SHP77 (cell line): ENCODE data around the gene SAP30BP.
"Not testable (repeated sequence)": the region's sequence is repeated elsewhere in the genome, so short reads cannot be mapped to it uniquely, and the experiment has no call there.

Experiments used
- DNase-seq, 2 experiments: peaks; one replicate each; lab custom pipeline; 2025; lab: John Stamatoyannopoulos, UW

Gene SAP30BP

DNA sequence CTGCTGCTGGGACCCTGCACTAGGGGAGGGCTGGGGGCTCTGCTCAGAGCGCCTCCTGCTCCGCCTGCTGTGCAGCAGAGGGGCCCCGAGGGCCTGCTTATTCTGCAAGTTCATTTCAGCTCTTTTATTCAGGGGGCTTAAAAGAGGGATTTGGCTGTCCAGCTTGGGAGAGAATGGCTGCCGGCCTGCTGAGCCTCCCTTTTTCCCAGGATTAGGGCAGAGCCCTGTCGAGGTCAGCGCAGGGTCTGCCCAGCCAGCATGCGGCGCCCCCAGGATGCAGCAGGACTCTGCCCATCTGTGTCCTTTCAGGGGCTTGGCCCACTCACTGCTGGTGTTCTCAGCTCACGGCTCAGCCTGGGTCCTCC is 32.8 kb upstream of the SAP30BP start:
- DNase-seq: no peak

DNA sequence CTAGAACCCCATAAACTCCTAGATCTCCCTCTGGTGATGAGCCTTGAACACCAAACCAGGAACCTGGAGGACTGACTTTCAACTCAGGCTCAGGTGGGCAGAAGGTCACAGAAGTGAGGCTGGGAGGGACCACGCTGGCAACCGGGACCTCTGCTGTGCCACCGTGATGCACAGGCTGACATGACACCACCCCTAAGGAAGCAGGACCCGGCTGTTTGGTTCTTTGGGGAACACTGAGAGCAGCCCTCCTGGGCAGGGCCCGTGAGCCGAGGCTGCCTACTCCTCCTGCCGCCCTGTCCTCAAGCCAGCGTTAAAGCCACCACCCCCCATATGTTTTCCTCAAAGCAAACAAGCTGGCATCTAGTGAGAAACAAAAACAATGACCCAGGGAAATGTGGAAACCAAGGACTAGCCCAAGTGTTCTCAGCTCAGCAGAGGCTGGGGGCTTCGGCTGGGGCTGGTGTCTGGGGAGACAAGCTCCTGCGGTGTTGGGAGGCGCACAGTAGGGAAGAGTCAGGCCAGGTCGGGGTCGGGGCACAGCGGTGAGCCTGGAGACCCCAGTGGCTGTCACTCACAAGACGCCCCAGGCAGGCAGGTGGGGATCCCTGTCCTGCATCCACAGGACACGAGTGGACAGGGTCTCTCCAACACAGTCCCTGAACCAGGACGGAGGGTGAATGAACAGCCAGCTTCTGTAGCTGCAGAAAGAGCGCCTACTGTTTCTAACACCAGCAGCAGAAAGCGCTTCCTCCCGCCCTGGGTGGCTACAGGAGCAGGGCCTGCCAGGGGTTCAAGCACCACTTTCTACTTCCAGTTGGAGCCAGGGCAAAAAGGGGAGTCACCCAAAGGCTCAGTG is 32.2 kb upstream of the SAP30BP start:
- no peak for DNase-seq

DNA sequence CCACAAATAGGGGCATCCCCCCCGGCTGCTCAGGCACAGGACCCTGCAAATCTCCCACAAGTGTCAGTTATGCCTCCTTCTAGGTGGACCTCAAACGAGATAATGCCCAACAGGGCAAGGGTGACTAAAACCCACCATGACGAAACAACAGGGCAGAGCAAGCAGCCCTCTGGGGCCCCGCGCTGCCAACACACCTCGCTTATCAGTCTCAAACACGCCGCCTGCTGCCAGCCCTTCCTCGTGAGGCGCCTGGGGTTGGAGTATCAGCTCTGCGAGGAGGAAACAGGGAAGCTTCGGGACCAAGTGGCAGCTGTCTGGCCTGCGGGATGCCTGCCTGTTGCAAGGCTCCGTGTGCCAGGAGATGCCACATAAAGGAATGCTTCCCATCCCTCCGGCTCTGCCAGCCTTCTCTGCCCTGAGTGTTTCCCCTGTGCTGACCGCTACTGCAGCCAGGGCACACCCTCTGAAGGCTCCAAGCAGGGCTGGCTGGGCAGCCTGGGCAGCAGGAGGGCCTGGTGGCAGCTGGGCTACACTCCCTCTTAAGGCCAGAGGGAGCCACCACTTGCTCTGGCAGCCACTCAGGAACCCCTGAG is 31.4 kb upstream of the SAP30BP start:
- DNase-seq: no peak

DNA sequence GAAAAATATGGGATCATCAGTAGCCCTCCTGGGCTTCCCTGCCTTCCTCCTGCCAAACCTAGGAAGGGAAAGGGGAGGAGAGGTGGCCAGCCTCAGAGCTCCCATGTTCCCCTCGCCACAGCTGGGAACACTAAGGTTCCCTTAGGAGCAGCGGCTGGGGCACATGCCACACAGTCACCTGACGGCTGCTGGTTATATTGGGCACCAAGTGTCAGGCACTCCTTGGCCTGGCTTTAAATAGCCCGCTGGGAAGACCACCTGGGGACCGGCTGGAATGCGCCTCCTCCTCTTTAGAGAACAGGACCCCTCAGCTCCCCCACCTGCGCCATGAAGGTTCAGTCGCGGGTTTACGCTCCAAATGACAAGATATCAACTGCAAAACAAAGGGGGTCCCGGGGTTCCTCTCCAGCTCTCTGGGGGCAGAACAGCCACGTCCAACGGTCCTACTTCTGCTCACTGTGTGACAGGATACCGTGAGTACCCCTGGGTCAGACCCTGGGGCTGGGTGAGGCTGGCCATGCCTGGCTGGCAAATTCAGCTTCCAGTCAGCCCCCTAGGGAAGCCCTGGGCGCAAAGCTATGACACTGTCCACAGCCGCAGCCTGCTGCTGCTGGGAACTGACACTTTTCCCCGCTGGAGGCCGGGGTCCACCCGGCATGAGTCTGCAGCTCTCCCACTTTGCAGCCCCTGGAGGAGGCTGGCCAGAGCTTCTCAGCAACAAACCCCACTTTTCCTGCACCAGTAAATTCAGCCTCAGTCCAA is 30.6 kb upstream of the SAP30BP start:
- no peak for DNase-seq

DNA sequence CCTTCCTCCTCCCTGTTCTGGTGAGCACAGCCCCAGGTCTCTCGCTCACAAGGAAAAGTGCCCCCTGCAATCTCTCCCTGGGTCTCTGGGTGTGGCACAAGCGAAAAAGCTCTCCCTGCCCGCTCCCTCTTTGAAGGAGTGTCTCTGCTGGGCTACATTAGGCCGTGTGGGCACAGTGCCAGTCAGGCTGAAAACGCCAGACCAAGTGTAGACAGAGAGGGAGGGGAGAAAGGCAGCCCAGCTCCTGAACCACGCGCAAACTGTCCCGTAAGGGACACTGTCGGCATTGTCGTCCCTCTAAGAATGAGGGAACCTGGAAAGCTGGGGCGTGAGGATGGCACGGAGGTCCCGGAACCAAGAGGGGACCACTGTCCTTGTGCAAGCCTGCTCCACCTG is 30.0 kb upstream of the SAP30BP start:
- DNase-seq: no peak

DNA sequence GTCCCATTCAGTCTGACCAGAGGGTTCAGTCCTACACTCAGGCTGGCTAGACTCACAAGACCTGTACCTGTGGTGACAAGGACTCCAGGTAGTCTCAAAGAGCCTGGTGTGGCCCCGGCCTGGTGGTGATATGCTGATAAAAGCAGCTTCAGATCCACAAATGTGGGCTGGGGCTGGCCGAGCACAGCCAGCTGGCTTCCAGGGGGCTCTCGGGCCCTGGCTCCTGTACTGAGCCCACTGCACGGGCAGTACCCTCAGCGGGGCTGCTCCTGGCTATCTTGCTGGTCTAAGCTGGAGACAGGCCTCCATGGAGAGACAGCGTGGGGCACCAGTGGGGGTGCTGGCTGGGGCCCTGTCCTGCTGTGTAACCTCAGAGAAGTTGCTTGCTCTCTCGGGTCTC is 29.6 kb upstream of the SAP30BP start:
- no peak for DNase-seq

DNA sequence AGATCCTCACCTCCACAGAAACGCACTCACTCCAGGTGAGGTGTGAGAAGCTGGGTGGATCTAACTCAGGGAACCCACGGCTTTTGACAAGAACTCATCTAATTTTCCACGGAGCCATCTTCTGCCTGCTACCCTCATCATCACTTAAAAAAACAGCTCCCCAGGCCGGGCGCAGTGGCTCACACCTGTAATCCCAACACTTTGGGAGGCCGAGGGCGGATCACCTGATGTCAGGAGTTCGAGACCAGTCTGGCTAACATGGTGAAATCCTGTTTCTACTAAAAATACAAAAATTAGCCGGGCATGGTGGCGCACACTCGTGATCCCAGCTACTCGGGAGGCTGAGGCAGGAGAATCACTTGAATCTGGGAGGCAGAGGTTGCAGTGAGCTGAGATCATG is 29.1 kb upstream of the SAP30BP start:
- DNase-seq: not testable (repeated sequence)

DNA sequence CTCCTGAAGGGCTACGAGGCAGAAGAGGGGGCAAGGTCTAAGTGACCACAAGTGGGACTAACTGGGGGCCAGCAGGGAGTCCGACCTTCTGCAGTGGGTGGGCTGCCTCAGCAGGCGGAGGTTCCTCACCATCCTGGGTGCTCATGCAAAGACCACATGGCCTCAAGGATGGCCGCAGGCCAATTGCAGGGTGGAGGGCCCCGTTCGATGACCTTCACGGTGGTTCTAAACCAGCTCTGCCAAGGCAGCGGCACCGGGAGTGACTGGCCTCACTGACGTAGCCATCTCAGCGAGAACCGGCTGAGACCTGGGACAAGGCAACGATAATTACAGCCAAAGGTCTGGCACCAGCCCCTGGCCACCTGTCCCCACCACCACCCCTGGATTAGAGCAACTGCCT is 28.2 kb upstream of the SAP30BP start:
- no peak for DNase-seq

DNA sequence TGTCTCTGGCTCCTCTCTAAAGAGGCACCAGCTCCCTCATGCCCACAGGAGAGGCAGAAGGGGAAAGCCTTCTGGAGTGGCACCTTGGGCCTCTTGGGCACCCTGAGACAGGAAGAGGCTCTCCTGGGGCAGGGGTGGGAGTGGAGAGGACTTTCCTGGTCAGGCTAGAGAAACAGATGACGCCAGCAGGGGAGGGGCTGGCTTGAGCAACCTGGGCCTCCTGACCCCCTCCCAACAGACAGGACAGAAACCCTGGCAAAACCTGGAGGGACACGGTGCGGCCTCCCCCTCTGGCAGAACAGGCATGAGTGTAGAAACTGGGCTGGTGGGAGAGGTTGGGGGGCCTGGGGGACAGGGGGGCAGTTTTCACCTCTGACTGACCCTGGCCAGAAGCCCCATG is 27.8 kb upstream of the SAP30BP start:
- DNase-seq: no peak

DNA sequence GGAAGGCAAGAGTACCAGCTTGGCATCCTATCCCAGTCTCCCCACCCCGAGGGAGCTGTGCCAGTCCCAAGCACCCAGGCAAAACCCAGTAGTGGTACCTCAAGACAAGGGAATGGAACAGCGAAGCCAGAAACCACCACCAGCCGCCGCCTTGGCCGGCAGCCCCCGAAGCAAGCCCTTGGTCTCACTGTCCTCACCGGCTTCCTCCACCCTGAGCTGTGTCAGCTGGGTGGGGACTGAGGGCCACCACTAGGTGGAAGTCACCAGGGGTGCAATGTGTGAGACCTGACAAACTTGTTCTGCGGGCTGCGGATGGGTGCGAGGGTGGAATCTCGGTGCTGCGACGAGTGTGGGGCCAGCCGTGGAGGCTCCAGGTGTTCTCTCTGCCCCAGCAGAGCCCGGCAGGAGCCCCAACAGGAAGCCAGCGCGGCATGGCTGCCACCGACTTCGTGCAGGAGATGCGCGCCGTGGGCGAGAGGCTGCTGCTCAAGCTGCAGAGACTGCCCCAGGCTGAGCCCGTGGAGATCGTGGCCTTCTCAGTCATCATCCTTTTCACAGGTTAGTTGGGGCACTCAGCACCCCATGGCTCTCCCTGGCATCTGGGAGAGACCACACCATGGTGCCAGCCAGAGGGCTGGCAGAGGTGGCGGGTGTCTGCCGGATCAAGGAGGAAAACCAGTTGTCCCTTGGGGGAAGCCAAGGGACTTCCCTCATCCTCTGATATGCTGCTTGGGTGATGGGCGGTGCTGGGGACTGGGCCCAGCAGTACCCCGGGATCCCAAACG is 27.2 kb upstream of the SAP30BP start:
- DNase-seq: no peak

DNA sequence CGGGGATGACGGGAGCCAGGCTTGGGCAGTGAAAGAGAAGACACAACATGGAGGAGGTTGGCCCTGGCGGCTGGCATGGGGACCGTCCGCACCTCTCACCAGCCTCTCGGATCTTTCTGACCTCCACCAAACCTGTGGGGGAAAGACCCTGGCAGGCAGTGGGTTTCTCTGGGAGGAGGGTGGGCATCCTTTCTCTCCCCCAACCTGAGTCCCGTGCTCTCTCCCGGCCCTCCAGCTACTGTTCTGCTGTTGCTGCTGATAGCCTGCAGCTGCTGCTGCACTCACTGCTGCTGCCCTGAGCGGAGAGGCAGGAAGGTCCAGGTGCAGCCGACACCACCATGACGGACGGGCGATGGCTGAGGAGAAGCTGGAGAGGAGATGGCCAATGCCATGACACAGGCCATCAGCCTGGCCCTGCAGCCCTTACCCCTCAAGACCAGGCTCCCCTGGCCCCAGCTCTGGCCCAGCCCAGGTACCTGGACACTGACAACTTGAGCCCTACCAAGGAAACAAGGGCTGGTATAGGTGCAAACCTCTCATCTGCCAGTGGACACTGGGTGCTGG is 26.5 kb upstream of the SAP30BP start:
- DNase-seq: no peak

DNA sequence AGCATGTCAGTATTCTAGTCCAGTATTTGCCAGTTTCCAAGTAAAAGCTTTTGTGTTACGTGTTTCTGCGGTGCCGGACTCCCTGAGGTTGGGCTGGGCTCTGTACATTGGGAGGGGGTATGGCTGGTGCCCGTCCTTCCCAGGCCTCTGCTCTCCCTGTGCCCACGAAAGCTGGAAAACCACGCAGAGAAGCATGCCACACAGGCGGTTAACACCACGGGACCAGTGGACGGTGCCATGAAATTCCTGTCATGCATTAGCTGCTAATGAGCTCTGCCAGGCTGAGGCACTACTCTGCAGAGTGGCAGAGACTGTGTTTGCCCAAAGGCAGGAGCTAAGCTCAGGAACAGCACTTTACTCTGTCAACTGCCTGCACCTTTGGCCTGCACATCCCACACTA is 25.8 kb upstream of the SAP30BP start:
- no peak for DNase-seq

DNA sequence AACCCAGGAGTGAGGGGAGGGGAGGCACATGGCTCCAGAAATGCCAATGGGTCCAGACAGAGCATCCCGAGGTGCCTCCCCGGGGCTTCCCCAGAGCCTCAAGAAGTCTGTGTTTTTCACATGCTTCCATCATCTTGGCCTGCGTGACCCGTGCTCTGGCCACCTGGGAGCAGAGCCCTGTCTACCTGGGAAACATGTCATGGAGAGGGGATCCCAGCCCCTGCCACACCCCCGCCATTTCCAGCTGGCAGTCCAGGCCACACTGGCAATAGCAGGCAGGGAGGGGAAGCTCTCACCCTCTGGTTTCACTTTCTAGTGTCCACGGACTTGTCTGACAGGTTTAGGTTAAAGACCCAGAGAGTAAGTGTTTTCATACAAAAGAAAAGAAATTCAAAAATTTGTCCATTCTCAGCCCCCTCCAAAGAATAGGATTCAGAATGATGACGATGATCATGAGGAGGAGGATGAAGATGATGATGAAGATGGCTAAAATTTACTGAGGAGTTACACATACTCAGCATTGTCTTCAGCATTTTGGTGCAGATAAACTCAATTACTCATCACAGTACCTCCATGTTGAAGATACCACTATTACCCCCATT is 24.9 kb upstream of the SAP30BP start:
- DNase-seq: no peak

DNA sequence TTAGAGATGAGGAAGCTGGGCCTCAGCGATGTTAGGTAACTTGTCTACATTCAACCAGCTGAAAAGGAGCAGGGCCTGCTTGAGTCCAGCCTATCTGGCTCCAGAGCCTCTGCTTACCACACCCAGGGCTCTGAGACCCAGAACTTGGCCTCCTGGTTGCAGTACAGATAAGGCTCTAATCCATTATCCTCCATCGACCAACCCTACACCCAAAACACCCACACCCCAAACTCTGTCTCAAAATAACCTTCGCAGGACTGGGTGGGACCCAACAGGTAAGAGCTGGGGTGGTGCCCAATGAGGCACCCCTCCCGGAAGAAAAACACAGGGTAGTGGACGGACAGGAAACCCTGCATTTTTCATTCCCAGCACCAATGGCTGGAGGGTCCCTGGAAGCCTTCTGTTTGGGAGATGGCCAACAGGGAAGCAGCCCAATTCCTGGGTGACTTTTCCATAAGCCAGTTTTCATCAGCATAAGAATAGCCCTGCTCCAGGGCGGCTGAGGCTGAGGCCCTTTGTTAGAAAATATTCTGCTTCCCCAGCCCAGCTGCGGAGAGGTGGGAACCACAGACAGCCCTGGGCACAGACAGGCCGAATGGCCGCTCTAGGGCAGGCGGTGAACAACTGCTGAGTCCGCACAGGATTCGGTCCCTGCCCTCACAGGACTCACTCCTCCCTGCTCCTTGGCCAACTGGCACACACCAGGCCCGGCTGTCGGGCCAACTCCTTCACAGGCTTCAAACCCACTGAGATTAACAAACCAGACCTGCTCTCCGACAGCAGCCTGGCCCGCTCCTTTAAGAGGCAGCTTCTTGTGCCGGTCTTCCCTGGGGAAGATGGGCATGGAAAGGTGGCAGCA is 24.1 kb upstream of the SAP30BP start:
- DNase-seq: no peak

DNA sequence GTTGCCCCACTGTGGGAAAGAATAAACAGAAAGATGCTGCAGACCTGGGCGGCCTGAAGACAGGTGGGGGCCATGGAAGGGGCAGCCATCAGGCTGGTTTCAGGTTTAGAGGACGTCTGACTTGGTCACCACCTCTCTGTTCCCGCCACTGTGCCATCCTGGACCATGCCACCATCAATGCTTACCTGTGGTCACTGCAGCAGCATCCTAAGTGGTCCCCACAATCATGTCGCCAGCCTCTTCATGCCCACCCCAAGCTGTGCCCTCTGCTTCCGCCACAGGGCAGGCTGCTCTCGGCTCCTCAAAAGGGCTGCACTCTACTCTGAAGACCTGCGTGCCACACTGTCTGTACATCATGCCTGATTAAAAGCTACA is 23.5 kb upstream of the SAP30BP start:
- no peak for DNase-seq

DNA sequence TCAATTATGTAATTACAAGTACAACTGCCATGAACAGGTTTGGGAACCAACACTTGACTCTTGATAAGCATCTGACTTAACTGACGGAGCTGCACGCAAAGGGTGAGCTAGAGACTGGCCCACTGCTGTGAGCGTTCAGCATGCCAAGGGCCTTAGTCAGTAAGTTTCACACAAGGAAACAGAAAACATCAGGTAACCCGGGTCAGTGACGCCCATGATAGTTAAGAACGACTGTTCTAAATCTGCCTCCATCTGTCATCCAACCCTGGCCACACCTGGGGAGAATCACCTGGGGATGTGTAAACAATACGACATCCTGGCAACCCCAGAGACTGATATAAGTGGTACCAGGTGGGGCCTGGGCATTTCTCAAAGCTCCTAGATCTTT is 21.6 kb upstream of the SAP30BP start:
- no peak for DNase-seq

DNA sequence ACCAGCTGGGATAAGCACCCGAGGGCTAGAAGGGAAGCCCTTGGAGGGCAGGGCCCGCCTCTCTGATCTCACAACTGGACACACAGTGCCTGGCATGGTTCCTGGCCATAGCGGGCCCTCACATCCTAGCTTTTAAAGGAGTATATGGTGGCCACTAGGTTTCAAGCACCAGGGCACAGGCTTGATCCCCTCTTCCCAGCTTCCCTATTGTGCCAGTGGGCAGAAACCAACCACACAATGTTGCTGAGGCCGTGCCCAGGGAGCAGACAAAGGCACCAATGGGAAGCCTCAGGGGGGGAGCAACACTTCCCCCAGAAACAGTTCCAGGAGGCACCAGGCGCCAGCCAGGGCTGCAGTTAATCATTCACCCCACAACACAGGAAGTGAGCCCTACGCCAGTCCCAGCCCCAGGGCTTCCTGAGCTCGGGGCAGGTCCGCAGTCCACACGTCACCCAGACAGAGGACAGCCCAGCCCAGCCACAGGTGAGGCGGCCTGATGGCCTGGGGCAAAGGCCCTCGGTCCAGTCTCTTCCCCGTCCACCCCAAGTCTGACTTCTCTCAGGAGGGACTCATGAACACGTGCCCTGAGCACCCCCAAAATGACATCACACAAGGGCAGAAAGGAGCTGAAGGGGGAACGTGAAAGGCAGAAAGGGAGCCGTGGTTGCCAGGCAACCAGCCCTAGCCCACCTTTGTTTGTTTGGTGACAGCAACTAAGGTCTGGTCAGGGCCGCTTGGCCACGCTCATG is 21.1 kb upstream of the SAP30BP start:
- no peak for DNase-seq

DNA sequence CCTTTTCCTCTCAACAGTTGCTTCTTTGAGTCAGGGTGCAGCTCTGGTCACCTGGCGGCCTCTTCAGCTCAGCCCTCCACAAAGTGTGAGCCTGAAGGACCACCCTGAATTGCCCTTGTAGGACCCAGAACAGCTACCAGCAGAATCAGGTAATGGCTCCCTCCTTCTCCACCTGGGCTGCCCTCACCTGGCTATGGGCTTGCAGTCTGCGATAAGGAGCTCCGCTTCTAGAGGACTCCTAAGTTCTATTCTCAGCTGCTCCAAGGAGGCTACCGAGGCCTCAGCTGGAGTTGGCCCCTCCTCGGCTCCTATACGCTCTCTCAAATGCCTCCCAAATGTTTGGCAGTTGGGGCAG is 20.5 kb upstream of the SAP30BP start:
- no peak for DNase-seq

DNA sequence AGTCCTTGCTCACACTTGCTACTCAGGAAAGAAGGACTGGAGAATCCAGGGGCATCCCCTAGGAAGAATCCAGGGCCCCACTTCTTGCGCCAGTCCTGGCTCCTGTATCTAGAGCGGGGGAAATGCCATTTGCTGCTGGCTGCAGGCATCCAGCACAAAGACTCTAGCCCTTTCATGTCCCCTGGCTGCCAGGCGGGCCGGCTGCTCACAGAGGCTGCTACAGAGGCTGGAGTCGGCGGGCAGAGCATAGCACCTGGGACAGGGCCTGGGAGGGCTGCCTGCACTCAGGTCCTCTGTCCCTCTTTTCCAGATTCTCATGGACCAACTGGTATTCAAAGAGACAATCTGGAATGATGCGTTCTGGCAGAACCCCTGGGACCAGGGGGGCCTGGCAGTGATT is 20.1 kb upstream of the SAP30BP start:
- DNase-seq: no peak

DNA sequence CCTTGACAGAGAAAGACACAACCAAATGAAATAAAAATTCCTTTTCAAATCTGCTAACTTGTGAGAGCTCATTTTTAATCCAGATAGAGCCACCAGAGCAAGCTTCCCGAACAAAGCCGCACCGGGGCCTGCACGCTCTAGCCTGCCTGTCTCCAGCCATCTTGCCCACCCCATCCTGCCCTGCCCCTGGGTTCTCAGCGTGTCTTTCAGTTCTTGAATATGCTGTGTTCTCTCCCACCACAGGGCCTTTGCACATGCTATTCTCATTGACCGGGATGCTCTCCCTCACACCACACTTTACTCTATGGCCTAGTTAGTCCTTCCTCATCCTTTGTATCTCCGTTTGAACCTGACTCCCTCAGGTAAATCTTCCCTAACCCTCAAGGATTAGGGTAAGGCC is 19.2 kb upstream of the SAP30BP start:
- no peak for DNase-seq
